PC-3 (cell line): ENCODE data around the gene CAPSL. TPM values are rescaled to one million over a fixed set of nuclear protein-coding genes. Genes with fewer than 3 reads are reported as not detected.

Source experiments
- ATAC-seq: fragments of 200-7000 bp; cut with Tn5 transposase; 2 replicates; pipeline ENCODE4 v1.9.1; 2020; ENCODE audit warnings: mild to moderate bottlenecking, moderate library complexity
- BruUV-seq: library from RNA; stranded (reverse); fragments of 400-500 nt; replicated peaks from 2 replicates; lab custom pipeline; 2021; lab: Mats Ljungman, UMichigan
- CTCF ChIA-PET: fragments of 300-600 bp; sonication (Branson Sonifier 250); formaldehyde crosslinking; loops from one replicate; lab custom pipeline; 2022; ENCODE audit warnings: antibody characterized with exemption; lab: Charles Lee
- POLR2A ChIA-PET: fragments of 300-600 bp; sonication (Branson Sonifier 250); formaldehyde crosslinking; loops from one replicate; lab custom pipeline; 2022; ENCODE audit warnings: antibody characterized with exemption; ENCODE audit not compliant: unreplicated experiment; lab: Charles Lee
- DNase-seq: peaks from one replicate; pipeline ENCODE4 v3.0.0-alpha.2; 2015
- H2AFZ ChIP-seq: fragments of 300-600 bp; sonication (generic); 2 replicates; pipeline ENCODE4 v1.6.0; 2016; ENCODE audit warnings: antibody characterized with exemption, low read length
- H3F3A ChIP-seq: fragments of 300-600 bp; sonication (generic); one replicate; pipeline ENCODE4 v1.6.0; 2017; ENCODE audit warnings: antibody characterized with exemption, low read length, control low read depth, mild to moderate bottlenecking; ENCODE audit not compliant: unreplicated experiment
- H3K27ac ChIP-seq: fragments of 300-600 bp; sonication (generic); 2 replicates; pipeline ENCODE4 v1.5.1; 2016; ENCODE audit warnings: mild to moderate bottlenecking, low read length
- H3K27me3 ChIP-seq: fragments of 300-600 bp; sonication (generic); 2 replicates; pipeline ENCODE4 v1.6.1; 2016; ENCODE audit warnings: low read length, mixed read lengths
- H3K36me3 ChIP-seq: fragments of 300-600 bp; sonication (generic); 2 replicates; pipeline ENCODE4 v1.6.1; 2016; ENCODE audit warnings: low read depth, mixed run types, low read length, mixed read lengths
- H3K4me1 ChIP-seq: fragments of 300-600 bp; sonication (generic); 2 replicates; pipeline ENCODE4 v1.5.1; 2016; ENCODE audit warnings: low read length; ENCODE audit not compliant: insufficient read depth
- H3K4me2 ChIP-seq: fragments of 300-600 bp; sonication (generic); 2 replicates; pipeline ENCODE4 v1.6.0; 2016; ENCODE audit warnings: low read length
- H3K4me3 ChIP-seq: fragments of 300-600 bp; sonication (generic); 2 replicates; pipeline ENCODE4 v1.5.1; 2016; ENCODE audit warnings: mild to moderate bottlenecking, low read length, mixed read lengths
- H3K79me2 ChIP-seq: fragments of 300-600 bp; sonication (generic); 2 replicates; pipeline ENCODE4 v1.6.1; 2017; ENCODE audit warnings: low read length, mixed read lengths
- H3K9ac ChIP-seq: fragments of 300-600 bp; sonication (generic); 2 replicates; pipeline ENCODE4 v1.6.0; 2016; ENCODE audit warnings: mild to moderate bottlenecking, low read length
- H3K9me2 ChIP-seq: fragments of 300-600 bp; sonication (generic); replicated peaks from 2 replicates; pipeline ENCODE4 v1.6.1; 2016; ENCODE audit warnings: mixed run types, low read length, mixed read lengths
- H3K9me3 ChIP-seq: fragments of 300-600 bp; sonication (generic); 2 replicates; pipeline ENCODE4 v1.6.1; 2016; ENCODE audit warnings: low read length, mixed read lengths
- H4K20me1 ChIP-seq: fragments of 300-600 bp; sonication (generic); 2 replicates; pipeline ENCODE4 v1.6.1; 2016; ENCODE audit warnings: low read length, mixed read lengths
- EZH2 ChIP-seq: fragments of 300-600 bp; sonication (generic); IDR thresholded peaks from one replicate; pipeline ENCODE4 v1.6.1; 2017; ENCODE audit warnings: antibody characterized with exemption, mild to moderate bottlenecking, low read length; ENCODE audit not compliant: unreplicated experiment
- EZH2phosphoT487 ChIP-seq: fragments of 300-600 bp; sonication (generic); IDR thresholded peaks from 2 replicates; pipeline ENCODE4 v1.6.1; 2018; ENCODE audit warnings: mild to moderate bottlenecking, antibody characterized with exemption, low read length, borderline replicate concordance
- intact Hi-C: fragments of 100-400 bp; cut with micrococcal nuclease; formaldehyde crosslinking; loops from 2 replicates; pipeline ENCODE4 v1.9.0; 2023
- total RNA-seq: library from RNA; depleted of rRNA; stranded (reverse); fragments of >200 nt; gene quantifications from 2 replicates; pipeline ENCODE4 v1.2.3, GENCODE V29; 2014
- TF ChIP-seq, protein P1 (sequence below): fragments of 300-600 bp; sonication (generic); conservative IDR thresholded peaks from 2 replicates; pipeline ENCODE4 v1.5.1; 2017; ENCODE audit warnings: antibody characterized with exemption, low read depth, mild to moderate bottlenecking, low read length

Gene CAPSL
- total RNA-seq, 1 experiment from 2014 or later = 0.11 TPM

DNA sequence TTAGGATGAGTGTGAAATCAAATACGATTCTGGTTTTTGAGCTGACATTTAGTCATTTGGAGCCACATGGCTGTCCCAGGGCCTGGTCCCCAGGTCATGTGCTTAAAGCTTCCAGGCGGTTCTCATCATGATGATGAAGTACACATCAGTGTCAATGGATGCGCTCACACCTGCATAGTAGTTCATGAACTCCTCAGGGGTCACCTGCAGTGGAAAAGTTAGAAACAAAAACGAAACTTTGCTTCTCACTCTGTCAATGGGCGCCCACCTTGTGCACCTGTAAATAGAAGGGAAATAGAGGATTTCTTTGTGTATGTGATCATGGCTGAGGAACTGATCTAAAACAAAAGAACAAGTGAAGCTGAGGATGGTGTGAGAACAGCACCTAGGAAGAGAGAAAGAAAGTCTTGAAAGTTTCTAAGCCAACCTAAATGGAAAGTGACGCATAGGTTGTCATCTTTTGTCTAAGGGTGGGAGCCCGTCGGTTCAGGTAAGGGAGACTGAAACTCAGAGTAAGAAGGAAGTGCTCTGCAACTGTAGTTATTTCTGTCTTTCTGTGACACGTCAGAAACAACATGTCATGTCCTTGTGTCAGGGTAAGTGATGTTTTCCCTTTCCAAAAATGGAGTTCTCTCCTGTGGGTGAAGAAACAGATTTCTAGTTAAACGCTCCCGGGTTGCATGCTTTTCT lies 33.8 kb downstream of the CAPSL start:
- ChIA-PET CTCF (no interaction called here), POLR2A (no interaction called here)
- ATAC-seq (no peak), DNase-seq (no peak)
- no peak overlapping the region for H2AFZ ChIP-seq
- H3F3A ChIP-seq = no peaks in the 10 kb centered on the region
- intact Hi-C loops = no loop called here
- no peaks in the 10 kb centered on the region for H3K79me2 ChIP-seq
- H3K27ac ChIP-seq = no peak overlapping the region
- no peaks in the 10 kb centered on the region for H3K9me3 ChIP-seq
- no peak overlapping the region for H3K4me2 ChIP-seq
- no peaks in the 10 kb centered on the region for H3K9me2 ChIP-seq
- H3K27me3 ChIP-seq = no peaks in the 10 kb centered on the region
- H3K4me1 ChIP-seq = no peaks in the 10 kb centered on the region
- no peak overlapping the region for H3K4me3 ChIP-seq
- no peaks in the 10 kb centered on the region for H3K36me3 ChIP-seq
- H3K9ac ChIP-seq = no peak overlapping the region
- BruUV-seq = no TSS peak
- TF ChIP-seq, protein P1, sequence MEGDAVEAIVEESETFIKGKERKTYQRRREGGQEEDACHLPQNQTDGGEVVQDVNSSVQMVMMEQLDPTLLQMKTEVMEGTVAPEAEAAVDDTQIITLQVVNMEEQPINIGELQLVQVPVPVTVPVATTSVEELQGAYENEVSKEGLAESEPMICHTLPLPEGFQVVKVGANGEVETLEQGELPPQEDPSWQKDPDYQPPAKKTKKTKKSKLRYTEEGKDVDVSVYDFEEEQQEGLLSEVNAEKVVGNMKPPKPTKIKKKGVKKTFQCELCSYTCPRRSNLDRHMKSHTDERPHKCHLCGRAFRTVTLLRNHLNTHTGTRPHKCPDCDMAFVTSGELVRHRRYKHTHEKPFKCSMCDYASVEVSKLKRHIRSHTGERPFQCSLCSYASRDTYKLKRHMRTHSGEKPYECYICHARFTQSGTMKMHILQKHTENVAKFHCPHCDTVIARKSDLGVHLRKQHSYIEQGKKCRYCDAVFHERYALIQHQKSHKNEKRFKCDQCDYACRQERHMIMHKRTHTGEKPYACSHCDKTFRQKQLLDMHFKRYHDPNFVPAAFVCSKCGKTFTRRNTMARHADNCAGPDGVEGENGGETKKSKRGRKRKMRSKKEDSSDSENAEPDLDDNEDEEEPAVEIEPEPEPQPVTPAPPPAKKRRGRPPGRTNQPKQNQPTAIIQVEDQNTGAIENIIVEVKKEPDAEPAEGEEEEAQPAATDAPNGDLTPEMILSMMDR = no peak
- no peak for TF ChIP-seq EZH2phosphoT487
- no peak for TF ChIP-seq EZH2
- no peaks in the 10 kb centered on the region for H4K20me1 ChIP-seq

DNA sequence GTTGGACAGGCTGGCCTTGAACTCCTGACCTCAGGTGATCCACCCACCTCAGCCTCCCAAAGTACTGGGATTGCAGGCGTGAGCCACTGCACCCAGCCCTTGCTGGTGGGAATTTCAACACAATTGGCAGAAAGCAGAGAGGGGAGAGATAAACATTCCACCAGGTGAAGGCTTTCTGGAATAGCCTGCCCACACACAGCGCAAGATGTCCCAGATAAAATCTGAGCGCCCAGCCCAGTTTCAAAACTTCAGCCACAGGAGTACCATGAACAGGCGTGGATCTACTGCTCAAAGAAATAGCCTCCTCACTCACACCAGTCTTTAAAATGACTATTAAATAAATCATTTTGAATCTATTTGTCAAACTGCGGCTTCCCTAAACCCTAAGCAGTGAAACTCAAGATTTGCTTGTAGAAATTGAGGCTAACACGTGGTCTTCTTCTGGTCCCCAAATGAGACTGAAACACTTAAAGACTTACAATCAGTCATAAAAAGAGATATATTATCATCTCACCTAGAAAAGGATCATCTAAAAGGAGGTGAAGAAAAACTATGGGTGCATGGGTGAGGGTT lies 34.7 kb downstream of the CAPSL start:
- H3K9me2 ChIP-seq = no peaks in the 10 kb centered on the region
- ATAC-seq = no peak
- DNase-seq = no peak
- intact Hi-C loops = no loop called here
- no peak overlapping the region for H3K4me2 ChIP-seq
- POLR2A ChIA-PET = no interaction called here
- H2AFZ ChIP-seq = no peak overlapping the region
- no TSS peak for BruUV-seq
- no peaks in the 10 kb centered on the region for H3K27me3 ChIP-seq
- H3K9ac ChIP-seq = no peak overlapping the region
- no peaks in the 10 kb centered on the region for H4K20me1 ChIP-seq
- no peaks in the 10 kb centered on the region for H3K79me2 ChIP-seq
- H3F3A ChIP-seq = no peaks in the 10 kb centered on the region
- no peaks in the 10 kb centered on the region for H3K9me3 ChIP-seq
- CTCF ChIA-PET = no interaction called here
- TF ChIP-seq EZH2phosphoT487 (no peak), EZH2 (no peak)
- TF ChIP-seq, protein P1 = no peak
- no peak overlapping the region for H3K4me3 ChIP-seq
- no peaks in the 10 kb centered on the region for H3K4me1 ChIP-seq
- H3K27ac ChIP-seq = no peak overlapping the region
- no peaks in the 10 kb centered on the region for H3K36me3 ChIP-seq

DNA sequence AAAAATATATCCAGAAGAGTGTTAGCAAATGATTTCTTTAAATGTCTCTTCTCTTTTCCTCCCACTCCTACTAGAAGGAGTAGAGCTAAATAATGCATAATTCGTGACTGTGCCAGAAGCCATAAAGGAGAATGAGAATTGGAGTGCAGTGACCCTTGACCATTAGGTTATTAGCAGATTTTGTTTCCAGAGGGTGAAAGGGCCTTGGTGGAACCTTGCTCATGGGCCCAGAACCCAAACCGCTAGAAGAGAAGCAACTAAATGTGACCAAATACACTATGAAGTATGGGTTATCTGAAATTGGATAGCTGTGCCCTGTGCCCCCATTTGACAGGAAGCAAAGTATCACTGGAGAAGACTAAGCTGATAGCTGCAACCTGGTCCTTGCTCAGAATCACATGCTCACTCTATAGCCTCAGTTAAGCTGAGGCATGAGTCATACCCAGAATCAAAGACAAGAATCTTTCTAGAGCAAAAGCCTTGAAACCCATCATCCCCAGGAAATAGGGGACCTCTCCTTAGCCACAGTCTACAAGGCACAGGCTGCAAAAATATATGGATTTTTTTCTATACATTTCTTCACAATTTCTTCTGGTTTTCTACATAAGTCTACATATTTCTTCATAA lies 36.3 kb downstream of the CAPSL start:
- Histone ChIP-seq H3K4me2 (no peak overlapping the region), H3K9me2 (no peaks in the 10 kb centered on the region), H3K4me3 (no peak overlapping the region), H4K20me1 (no peaks in the 10 kb centered on the region), H3K79me2 (no peaks in the 10 kb centered on the region), H3K9me3 (no peaks in the 10 kb centered on the region), H2AFZ (no peak overlapping the region), H3K4me1 (no peaks in the 10 kb centered on the region), H3F3A (no peaks in the 10 kb centered on the region), H3K9ac (no peak overlapping the region), H3K27me3 (no peaks in the 10 kb centered on the region), H3K27ac (no peak overlapping the region), H3K36me3 (no peaks in the 10 kb centered on the region)
- TF ChIP-seq, protein P1 = no peak
- TF ChIP-seq EZH2 (no peak), EZH2phosphoT487 (no peak)
- ATAC-seq (no peak), DNase-seq (no peak)
- no TSS peak for BruUV-seq
- CTCF ChIA-PET = no interaction called here
- intact Hi-C loops = no loop called here
- POLR2A ChIA-PET = no interaction called here
